ENCODE results near the gene RAB7A. TPM values are rescaled to one million over a fixed set of nuclear protein-coding genes. Genes with fewer than 3 reads are reported as not detected.
"Not testable (repeated sequence)": the region's sequence is repeated elsewhere in the genome, so short reads cannot be mapped to it uniquely, and the experiment has no call there.

RAB7A gene
- total and polyA plus RNA-seq, 4 donors: 125 to 211 (median 164) TPM

DNA sequence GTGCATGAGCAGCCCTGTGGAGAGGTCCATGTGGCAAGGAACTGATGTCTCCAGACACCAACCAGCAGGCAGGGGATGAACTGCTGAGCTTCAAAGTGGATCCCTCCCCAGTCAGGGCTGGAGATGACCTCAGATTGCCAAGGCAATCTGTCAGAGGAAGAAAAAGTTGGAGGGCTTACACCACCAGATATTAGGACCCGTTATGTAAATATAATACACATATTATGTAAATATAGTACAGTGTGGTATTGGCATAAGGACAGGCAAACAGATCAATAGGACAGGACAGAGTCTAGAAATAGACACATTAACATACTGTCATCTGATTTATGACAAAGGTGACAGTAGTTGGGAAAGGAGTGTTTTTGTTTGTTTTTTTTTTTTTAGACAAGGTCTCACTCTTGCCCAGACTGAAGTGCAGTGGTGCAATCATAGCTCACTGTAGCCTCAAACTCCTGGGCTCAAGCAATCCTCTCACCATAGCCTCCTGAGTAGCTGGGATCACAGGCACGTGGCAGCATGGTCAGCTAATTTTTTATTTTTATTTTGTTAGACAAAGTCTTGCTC, 18.0 kb upstream of the RAB7A start:
- Histone ChIP-seq H3K27me3 (ENCODE audit: control insufficient read depth in 1 of 2, insufficient read depth in 2 of 2, low read length in 1 of 2) (peaks cover 0 to 3% of the 10 kb centered on the region in 2 donors), H3K36me3 (ENCODE audit: control insufficient read depth in 1 of 2, insufficient read depth in 2 of 2, low read length in 1 of 2) (no peaks in the 10 kb centered on the region), H3K27ac (ENCODE audit: low read depth in 1 of 2, low read length in 2 of 2) (no peak overlapping the region), H3K9me3 (ENCODE audit: control insufficient read depth, low read length) (no peaks in the 10 kb centered on the region), H3K4me3 (ENCODE audit: low read length in 2 of 2) (no peak overlapping the region), H3K4me1 (ENCODE audit: control insufficient read depth in 1 of 2, insufficient read depth in 2 of 2, low read length in 2 of 2) (no peaks in the 10 kb centered on the region)
- intact Hi-C loops (cut with DNase I): no loop called here
- DNase-seq (no peak), ATAC-seq (ENCODE audit: low FRiP score) (no peak)
- 80 to 84% methylated on average over 2 of the region's 2 CpGs for WGBS, 2 donors

DNA sequence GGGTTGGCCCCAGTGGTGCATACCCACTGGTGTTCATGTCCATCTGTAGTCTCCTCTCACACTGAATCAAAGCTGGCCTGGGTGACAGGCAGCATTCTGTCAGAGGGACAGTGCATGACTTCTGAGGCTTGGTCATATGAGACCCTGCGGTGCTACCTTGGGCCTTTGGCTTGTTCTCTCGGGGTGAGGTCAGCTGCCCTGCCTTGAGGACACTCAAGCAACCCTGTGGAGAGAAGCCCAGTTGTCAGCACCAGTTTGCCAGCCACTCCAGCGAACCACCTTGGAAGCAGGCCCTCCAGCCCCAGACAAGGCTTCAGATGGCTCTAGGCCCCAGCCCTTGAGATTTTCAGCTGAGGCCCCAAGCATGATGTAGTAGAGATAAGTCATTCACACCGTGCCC, 16.9 kb upstream of the RAB7A start:
- ATAC-seq (ENCODE audit: low FRiP score) (no peak), DNase-seq (no peak)
- no peaks in the 10 kb centered on the region for H3K9me3 ChIP-seq (ENCODE audit: control insufficient read depth, low read length)
- intact Hi-C loops (cut with DNase I): no loop called here
- 84 to 86% methylated on average over 4 of the region's 4 CpGs for WGBS, 2 donors
- H3K27ac ChIP-seq (ENCODE audit: low read depth in 1 of 2, low read length in 2 of 2): no peak overlapping the region
- H3K36me3 ChIP-seq (ENCODE audit: control insufficient read depth in 1 of 2, insufficient read depth in 2 of 2, low read length in 1 of 2): no peaks in the 10 kb centered on the region
- peaks cover 0 to 3% of the 10 kb centered on the region in 2 donors for H3K27me3 ChIP-seq (ENCODE audit: control insufficient read depth in 1 of 2, insufficient read depth in 2 of 2, low read length in 1 of 2)
- no peaks in the 10 kb centered on the region for H3K4me1 ChIP-seq (ENCODE audit: control insufficient read depth in 1 of 2, insufficient read depth in 2 of 2, low read length in 2 of 2)
- H3K4me3 ChIP-seq (ENCODE audit: low read length in 2 of 2): no peak overlapping the region

DNA sequence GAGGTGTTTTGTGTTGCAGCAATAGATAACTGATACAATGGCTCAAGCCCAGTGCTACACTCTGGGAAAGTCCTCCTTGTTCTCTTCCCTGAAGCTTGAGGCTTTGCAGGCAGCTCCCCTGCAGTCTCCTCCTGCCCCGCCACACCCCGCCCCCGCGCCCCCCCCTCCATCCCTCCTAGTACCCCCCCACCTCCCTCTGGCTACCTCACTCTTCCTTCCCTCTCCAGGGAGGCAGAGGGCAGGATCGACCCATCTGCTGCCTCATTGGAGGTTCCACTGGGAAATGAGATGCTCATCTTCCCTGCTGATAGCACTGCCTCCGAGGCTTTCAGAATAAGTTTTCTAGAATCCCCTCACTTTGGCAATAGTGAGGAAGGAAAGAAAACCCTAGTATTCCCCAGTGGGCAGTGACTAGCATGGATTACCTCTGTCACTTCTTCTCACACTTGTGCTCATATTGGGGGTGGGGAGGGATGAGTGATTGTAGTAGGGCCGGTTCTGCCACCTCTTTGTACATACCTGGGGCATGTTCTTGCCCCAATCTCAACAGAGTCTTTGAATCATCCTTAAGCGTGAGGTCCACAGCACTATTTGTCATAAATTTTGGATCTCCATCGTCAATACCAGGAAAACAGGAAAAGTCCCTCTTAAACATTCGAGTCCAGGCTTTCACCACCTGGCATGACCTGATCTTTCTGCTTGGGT, 16.3 kb upstream of the RAB7A start:
- no peak for DNase-seq
- H3K4me1 ChIP-seq (ENCODE audit: control insufficient read depth in 1 of 2, insufficient read depth in 2 of 2, low read length in 2 of 2): no peaks in the 10 kb centered on the region

DNA sequence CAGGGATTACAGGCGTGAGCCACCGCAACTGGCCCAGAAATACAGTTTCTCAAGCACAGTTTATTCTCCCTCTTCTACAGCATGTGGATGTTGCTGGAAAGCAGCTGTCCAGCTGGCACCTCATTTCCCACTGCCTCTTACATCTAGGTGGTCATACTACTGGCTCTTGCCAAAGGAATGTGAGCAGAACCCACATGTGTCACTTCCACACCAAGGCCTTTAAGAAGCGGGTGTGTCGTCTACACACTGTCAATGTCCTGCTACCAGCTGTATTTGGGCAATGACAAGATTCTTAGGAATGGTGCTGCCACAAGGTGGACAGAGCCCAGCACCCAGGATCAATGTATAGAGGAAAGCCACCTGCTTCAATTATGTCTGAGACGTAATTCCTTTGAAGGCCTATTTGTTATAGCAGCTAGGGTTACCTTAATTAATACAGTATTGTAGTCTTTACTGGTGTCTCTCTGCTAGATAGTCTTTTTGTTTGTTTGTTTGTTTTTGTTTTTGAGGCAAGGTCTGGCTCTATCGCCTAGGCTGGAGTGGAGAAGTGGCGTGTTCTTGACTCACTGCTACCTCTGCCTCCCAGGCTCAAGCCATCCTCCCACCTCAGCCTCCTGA, 15.1 kb upstream of the RAB7A start:
- Histone ChIP-seq H3K4me1 (ENCODE audit: control insufficient read depth in 1 of 2, insufficient read depth in 2 of 2, low read length in 2 of 2) (no peaks in the 10 kb centered on the region), H3K9me3 (ENCODE audit: control insufficient read depth, low read length) (no peaks in the 10 kb centered on the region), H3K4me3 (ENCODE audit: low read length in 2 of 2) (no peak overlapping the region), H3K27me3 (ENCODE audit: control insufficient read depth in 1 of 2, insufficient read depth in 2 of 2, low read length in 1 of 2) (peaks cover 0 to 3% of the 10 kb centered on the region in 2 donors), H3K27ac (ENCODE audit: low read depth in 1 of 2, low read length in 2 of 2) (no peak overlapping the region), H3K36me3 (ENCODE audit: control insufficient read depth in 1 of 2, insufficient read depth in 2 of 2, low read length in 1 of 2) (no peaks in the 10 kb centered on the region)
- 94 to 96% methylated on average over 7 of the region's 7 CpGs for WGBS, 2 donors
- intact Hi-C loops (cut with DNase I): no loop called here
- no peak for DNase-seq
- ATAC-seq (ENCODE audit: low FRiP score): no peak

More for the DNA sequence above, 16.3 kb upstream of the RAB7A start:
- Histone ChIP-seq H3K36me3 (ENCODE audit: control insufficient read depth in 1 of 2, insufficient read depth in 2 of 2, low read length in 1 of 2) (no peaks in the 10 kb centered on the region), H3K27ac (ENCODE audit: low read depth in 1 of 2, low read length in 2 of 2) (no peak overlapping the region), H3K9me3 (ENCODE audit: control insufficient read depth, low read length) (no peaks in the 10 kb centered on the region), H3K4me3 (ENCODE audit: low read length in 2 of 2) (no peak overlapping the region), H3K27me3 (ENCODE audit: control insufficient read depth in 1 of 2, insufficient read depth in 2 of 2, low read length in 1 of 2) (peaks cover 0 to 3% of the 10 kb centered on the region in 2 donors)
- intact Hi-C loops (cut with DNase I): no loop called here
- no peak for ATAC-seq (ENCODE audit: low FRiP score)
- 42 to 46% methylated on average over 9 to 10 of the region's 10 CpGs for whole genome bisulfite sequencing, 2 donors

DNA sequence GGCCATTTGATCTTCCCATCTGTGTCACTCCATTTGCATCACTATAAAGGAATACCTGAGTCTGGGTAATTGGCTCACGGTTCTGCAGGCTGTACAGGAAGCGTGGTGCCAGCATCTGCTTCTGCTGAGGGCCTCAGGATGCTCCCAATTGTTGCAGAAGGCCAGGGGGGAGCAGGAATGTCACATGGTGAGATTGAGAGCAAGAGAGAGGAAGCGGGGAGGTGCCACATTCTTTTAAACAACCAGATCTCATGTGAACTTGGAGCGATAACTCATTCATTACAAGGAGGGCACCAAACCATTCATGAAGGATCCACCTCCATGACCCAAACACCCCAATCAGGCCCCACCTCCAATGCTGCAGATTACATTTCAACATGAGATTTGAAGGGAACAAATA, 13.1 kb upstream of the RAB7A start:
- Histone ChIP-seq H3K4me3 (ENCODE audit: low read length in 2 of 2) (no peak overlapping the region), H3K36me3 (ENCODE audit: control insufficient read depth in 1 of 2, insufficient read depth in 2 of 2, low read length in 1 of 2) (no peaks in the 10 kb centered on the region), H3K27ac (ENCODE audit: low read depth in 1 of 2, low read length in 2 of 2) (no peak overlapping the region), H3K4me1 (ENCODE audit: control insufficient read depth in 1 of 2, insufficient read depth in 2 of 2, low read length in 2 of 2) (no peaks in the 10 kb centered on the region), H3K27me3 (ENCODE audit: control insufficient read depth in 1 of 2, insufficient read depth in 2 of 2, low read length in 1 of 2) (peaks cover 0 to 3% of the 10 kb centered on the region in 2 donors), H3K9me3 (ENCODE audit: control insufficient read depth, low read length) (no peaks in the 10 kb centered on the region)
- 79 to 83% methylated on average over 4 of the region's 4 CpGs for WGBS, 2 donors
- ATAC-seq (ENCODE audit: low FRiP score): no peak
- DNase-seq: no peak
- intact Hi-C loops (cut with DNase I): no loop called here

DNA sequence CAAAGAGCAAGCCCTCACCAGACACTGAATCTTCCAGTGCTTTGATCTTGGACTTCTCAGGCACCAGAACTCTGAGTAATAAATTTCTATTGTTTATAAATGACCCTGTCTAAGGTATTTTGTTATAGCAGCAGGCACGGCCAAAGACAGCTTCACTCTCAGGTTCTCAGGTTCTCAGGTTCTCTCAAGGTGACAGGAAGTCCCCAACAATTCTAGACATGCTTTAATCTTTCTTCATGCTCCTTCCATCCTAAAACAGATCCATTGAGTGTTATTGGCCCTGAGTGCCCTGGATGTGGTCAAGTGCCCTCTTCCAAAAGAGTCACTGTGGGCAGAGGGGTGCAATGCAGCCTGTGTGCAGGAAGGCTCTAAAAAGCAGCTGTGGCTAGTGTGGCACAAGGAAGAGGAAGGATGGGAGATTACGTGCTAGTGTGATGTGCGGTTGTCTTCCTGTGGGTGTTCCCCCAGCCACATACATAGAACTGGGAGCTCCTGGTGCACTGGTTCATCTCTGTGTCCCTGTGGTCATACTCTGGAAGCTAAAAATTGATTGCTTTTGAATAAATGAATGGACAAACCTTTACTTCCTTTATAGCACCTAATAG, 11.0 kb upstream of the RAB7A start:
- 88 to 91% methylated on average over 3 of the region's 3 CpGs for WGBS, 2 donors
- H3K4me1 ChIP-seq (ENCODE audit: control insufficient read depth in 1 of 2, insufficient read depth in 2 of 2, low read length in 2 of 2): no peaks in the 10 kb centered on the region
- no peak overlapping the region for H3K27ac ChIP-seq (ENCODE audit: low read depth in 1 of 2, low read length in 2 of 2)
- H3K36me3 ChIP-seq (ENCODE audit: control insufficient read depth in 1 of 2, insufficient read depth in 2 of 2, low read length in 1 of 2): no peaks in the 10 kb centered on the region
- no peaks in the 10 kb centered on the region for H3K9me3 ChIP-seq (ENCODE audit: control insufficient read depth, low read length)
- H3K4me3 ChIP-seq (ENCODE audit: low read length in 2 of 2): no peak overlapping the region
- DNase-seq: no peak
- peaks cover 0 to under 1% of the 10 kb centered on the region in 2 donors for H3K27me3 ChIP-seq (ENCODE audit: control insufficient read depth in 1 of 2, insufficient read depth in 2 of 2, low read length in 1 of 2)
- intact Hi-C loops (cut with DNase I): no loop called here
- ATAC-seq (ENCODE audit: low FRiP score): no peak

DNA sequence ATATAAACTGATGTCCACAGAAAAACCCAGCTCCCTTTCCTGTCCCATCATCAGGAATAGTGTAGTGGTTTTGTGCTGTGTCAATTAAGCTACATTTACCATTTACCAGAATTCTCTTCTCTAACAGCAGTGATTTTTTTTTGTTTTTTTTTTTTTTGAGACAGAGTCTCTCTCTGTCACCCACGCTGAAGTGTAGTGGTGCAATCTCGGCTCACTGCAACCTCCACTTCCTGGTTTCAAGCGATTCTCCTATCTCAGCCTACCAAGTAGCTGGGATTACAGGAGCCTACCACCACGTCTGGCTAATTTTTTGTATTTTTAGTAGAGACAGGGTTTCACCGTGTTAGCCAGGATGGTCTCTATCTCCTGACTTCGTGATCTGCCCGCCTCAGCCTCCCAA, 7.1 kb upstream of the RAB7A start:
- intact Hi-C loops (cut with DNase I); H3K27me3 ChIP-seq (ENCODE audit: control insufficient read depth in 1 of 2, insufficient read depth in 2 of 2, low read length in 1 of 2); H3K4me1 ChIP-seq (ENCODE audit: control insufficient read depth in 1 of 2, insufficient read depth in 2 of 2, low read length in 2 of 2); DNase-seq; H3K4me3 ChIP-seq (ENCODE audit: low read length in 2 of 2); H3K27ac ChIP-seq (ENCODE audit: low read depth in 1 of 2, low read length in 2 of 2); ATAC-seq (ENCODE audit: low FRiP score); H3K9me3 ChIP-seq (ENCODE audit: control insufficient read depth, low read length); H3K36me3 ChIP-seq (ENCODE audit: control insufficient read depth in 1 of 2, insufficient read depth in 2 of 2, low read length in 1 of 2): not testable (repeated sequence)
- WGBS, 2 donors: 77 to 83% methylated on average over 7 of the region's 7 CpGs

DNA sequence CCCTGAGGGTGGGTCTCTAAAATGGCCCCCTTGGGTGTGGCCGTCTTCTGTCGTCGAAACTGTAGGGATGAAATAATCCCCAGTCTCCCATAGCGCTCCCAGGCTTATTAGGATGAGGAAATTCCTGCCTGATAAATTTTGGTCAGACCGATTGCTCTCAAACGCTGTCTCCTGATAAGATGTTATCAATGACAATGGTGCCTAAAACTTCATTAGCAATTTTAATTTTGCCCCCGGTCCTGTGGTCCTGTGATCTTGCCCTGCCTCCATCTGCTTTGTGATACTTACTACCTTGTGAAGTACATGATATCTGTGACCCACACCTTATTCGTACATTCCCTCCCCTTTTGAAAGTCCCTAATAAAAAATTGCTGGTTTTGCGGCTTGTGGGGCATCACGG, 5.1 kb upstream of the RAB7A start:
- H3K4me3 ChIP-seq (ENCODE audit: low read length in 2 of 2): no peak overlapping the region
- no peaks in the 10 kb centered on the region for H3K9me3 ChIP-seq (ENCODE audit: control insufficient read depth, low read length)
- intact Hi-C loops (cut with DNase I): no loop called here
- H3K4me1 ChIP-seq (ENCODE audit: control insufficient read depth in 1 of 2, insufficient read depth in 2 of 2, low read length in 2 of 2): no peaks in the 10 kb centered on the region
- H3K27ac ChIP-seq (ENCODE audit: low read depth in 1 of 2, low read length in 2 of 2): no peak overlapping the region
- 34 to 37% methylated on average over 10 of the region's 10 CpGs for WGBS, 2 donors
- DNase-seq: no peak
- H3K36me3 ChIP-seq (ENCODE audit: control insufficient read depth in 1 of 2, insufficient read depth in 2 of 2, low read length in 1 of 2): no peaks in the 10 kb centered on the region
- no peaks in the 10 kb centered on the region for H3K27me3 ChIP-seq (ENCODE audit: control insufficient read depth in 1 of 2, insufficient read depth in 2 of 2, low read length in 1 of 2)
- no peak for ATAC-seq (ENCODE audit: low FRiP score)
